Upper lobe of right lung (tissue), 1 donor: ENCODE measurements around the gene ENTPD6. TPM values are rescaled to one million over a fixed set of nuclear protein-coding genes. Genes with fewer than 3 reads are reported as not detected.
A peak's percentile ranks its signal among the peaks of the same experiment; 100 is the strongest.

Experiments used
- ATAC-seq: fragments of 200-7000 bp; cut with Tn5 transposase; one replicate; pipeline ENCODE4 v1.9.1; 2020; ENCODE audit warnings: mild to moderate bottlenecking, moderate library complexity
- DNase-seq: peaks from one replicate; pipeline ENCODE4 v3.0.0-alpha.2; 2020
- H3K27ac ChIP-seq: fragments of 200-600 bp; one replicate; pipeline ENCODE4 v1.8.0; 2022
- H3K27me3 ChIP-seq: fragments of 200-600 bp; one replicate; pipeline ENCODE4 v1.8.0; 2022; ENCODE audit warnings: mild to moderate bottlenecking
- H3K36me3 ChIP-seq: fragments of 200-600 bp; one replicate; pipeline ENCODE4 v1.8.0; 2022
- H3K4me1 ChIP-seq: fragments of 200-600 bp; one replicate; pipeline ENCODE4 v1.8.0; 2022
- H3K4me3 ChIP-seq: fragments of 200-600 bp; one replicate; pipeline ENCODE4 v1.8.0; 2022; ENCODE audit warnings: mild to moderate bottlenecking
- H3K9me3 ChIP-seq: fragments of 200-600 bp; one replicate; pipeline ENCODE4 v1.8.0; 2022
- intact Hi-C: fragments of 100-400 bp; cut with DNase I; formaldehyde crosslinking; loops from one replicate; pipeline ENCODE4 v1.11.0; 2022
- total RNA-seq: library from RNA; stranded (reverse); fragmentation: NEBNext Ultra II Directional; extraction: Animal tissue kit (Norgen Biotek cat#: 25700); gene quantifications from one replicate; pipeline ENCODE4 v1.2.1, GENCODE V29; 2021
- TF ChIP-seq, protein P1 (sequence below): fragments of 200-600 bp; IDR thresholded peaks from one replicate; pipeline ENCODE4 v1.8.0; 2022; ENCODE audit warnings: antibody characterized with exemption
- donor health status: DM: no; HTN: yes; CAD: no; lungs with severe emphysema.

ENTPD6 gene
- total RNA-seq, 1 donor from 2014 or later, result 75.6 TPM

DNA sequence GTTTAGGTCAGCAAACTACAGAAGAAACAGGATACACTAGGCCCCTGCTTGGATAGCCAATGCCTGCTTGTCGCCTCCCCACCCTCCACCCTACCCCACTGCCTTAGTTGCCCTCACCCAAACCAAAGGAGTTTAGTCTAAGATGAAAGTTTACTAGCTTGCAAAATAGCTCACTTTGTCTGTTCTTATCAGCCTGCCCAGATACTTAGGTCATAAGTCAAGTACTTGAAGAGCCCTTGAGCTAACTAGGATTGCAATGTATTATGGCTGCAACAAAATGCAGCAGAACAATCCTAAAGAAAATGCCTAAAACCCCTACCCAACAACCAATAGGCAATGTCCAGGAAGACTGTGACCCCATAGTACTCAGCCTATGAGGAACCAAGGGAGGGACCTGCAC lies 7.3 kb upstream of the ENTPD6 start:
- TF ChIP-seq, protein P1, sequence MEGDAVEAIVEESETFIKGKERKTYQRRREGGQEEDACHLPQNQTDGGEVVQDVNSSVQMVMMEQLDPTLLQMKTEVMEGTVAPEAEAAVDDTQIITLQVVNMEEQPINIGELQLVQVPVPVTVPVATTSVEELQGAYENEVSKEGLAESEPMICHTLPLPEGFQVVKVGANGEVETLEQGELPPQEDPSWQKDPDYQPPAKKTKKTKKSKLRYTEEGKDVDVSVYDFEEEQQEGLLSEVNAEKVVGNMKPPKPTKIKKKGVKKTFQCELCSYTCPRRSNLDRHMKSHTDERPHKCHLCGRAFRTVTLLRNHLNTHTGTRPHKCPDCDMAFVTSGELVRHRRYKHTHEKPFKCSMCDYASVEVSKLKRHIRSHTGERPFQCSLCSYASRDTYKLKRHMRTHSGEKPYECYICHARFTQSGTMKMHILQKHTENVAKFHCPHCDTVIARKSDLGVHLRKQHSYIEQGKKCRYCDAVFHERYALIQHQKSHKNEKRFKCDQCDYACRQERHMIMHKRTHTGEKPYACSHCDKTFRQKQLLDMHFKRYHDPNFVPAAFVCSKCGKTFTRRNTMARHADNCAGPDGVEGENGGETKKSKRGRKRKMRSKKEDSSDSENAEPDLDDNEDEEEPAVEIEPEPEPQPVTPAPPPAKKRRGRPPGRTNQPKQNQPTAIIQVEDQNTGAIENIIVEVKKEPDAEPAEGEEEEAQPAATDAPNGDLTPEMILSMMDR, result no peak
- Histone ChIP-seq H3K4me3 (no peak overlapping the region), H3K9me3 (no peaks in the 10 kb centered on the region), H3K4me1 (peaks cover 7% of the 10 kb centered on the region), H3K27me3 (peaks cover 9% of the 10 kb centered on the region), H3K27ac (no peak overlapping the region), H3K36me3 (no peaks in the 10 kb centered on the region)
- peak; percentile 32 for ATAC-seq
- intact Hi-C loops, result no loop called here
- DNase-seq, result no peak

DNA sequence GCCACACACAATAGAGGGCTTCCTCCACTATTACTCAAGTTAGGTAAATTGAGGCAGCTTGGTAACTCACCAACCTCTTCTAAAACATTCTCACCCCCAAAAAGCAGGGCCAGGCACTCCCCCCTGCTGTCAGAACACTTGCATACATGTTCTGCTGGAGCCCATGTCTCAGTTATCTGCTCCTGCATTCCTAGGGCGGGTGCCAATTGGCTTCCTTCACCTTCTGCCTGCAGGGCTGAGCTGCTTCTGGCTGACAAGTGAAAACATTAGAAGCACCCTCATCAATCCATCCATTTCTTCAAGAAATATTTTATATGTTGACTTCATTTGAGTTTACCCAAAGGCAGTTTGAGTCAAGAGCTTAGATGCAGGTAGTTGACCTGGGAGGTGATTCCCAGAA lies 4.5 kb upstream of the ENTPD6 start:
- H3K36me3 ChIP-seq, result no peaks in the 10 kb centered on the region
- H3K27ac ChIP-seq, result no peak overlapping the region
- TF ChIP-seq, protein P1, result no peak
- ATAC-seq, result no peak
- no peak overlapping the region for H3K4me3 ChIP-seq
- no peaks in the 10 kb centered on the region for H3K9me3 ChIP-seq
- peaks cover 9% of the 10 kb centered on the region for H3K27me3 ChIP-seq
- no peak for DNase-seq
- intact Hi-C loops, result no loop called here
- peaks cover 7% of the 10 kb centered on the region for H3K4me1 ChIP-seq

DNA sequence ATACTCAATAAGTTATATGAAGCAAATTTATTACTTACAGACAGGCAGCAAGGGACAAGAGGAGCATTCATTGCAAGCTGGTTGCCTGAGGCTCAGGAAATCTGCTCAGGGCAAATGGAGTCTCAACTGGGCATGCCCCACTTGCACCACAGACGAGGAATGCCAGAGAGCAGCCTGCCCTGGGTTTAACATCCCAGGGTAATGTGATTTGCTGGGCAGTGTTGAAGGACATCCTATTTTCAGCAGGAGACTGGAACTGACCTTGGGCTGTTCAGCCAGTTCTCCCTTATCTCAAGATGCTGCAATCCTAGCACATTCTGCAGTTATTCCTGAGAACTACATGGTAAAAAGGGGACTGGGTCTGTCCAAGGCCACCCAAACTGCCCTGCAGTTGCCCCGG lies 3.8 kb upstream of the ENTPD6 start:
- Histone ChIP-seq H3K36me3 (no peaks in the 10 kb centered on the region), H3K27me3 (peaks cover 2% of the 10 kb centered on the region), H3K9me3 (no peaks in the 10 kb centered on the region), H3K4me3 (no peak overlapping the region), H3K4me1 (peaks cover 13% of the 10 kb centered on the region), H3K27ac (no peak overlapping the region)
- ATAC-seq (no peak), DNase-seq (no peak)
- TF ChIP-seq, protein P1, result no peak
- intact Hi-C loops, result no loop called here

DNA sequence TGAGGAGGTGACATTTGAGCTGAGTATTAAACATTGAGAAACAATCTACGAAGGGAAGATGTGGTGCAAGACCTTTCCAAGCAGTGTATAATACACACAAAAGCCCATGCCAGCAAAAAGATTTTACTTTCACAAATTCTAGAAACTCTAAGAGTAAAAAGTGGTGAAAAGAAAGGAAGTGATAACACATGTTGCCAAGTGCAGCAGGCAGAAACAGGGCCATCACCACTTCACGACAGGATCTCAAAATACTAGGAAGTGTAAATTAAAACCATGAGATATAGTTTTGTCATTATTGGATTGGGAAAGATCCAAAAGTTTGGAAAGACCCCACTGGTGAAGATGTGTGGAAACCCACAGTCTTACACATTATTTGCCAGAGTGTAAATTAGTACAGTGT lies 1.7 kb upstream of the ENTPD6 start:
- intact Hi-C loops, result no loop called here
- Histone ChIP-seq H3K9me3 (no peaks in the 10 kb centered on the region), H3K27ac (no peak overlapping the region), H3K27me3 (no peaks in the 10 kb centered on the region), H3K36me3 (no peaks in the 10 kb centered on the region), H3K4me1 (peaks cover 11% of the 10 kb centered on the region), H3K4me3 (no peak overlapping the region)
- no peak for DNase-seq
- no peak for ATAC-seq
- TF ChIP-seq, protein P1, result no peak

DNA sequence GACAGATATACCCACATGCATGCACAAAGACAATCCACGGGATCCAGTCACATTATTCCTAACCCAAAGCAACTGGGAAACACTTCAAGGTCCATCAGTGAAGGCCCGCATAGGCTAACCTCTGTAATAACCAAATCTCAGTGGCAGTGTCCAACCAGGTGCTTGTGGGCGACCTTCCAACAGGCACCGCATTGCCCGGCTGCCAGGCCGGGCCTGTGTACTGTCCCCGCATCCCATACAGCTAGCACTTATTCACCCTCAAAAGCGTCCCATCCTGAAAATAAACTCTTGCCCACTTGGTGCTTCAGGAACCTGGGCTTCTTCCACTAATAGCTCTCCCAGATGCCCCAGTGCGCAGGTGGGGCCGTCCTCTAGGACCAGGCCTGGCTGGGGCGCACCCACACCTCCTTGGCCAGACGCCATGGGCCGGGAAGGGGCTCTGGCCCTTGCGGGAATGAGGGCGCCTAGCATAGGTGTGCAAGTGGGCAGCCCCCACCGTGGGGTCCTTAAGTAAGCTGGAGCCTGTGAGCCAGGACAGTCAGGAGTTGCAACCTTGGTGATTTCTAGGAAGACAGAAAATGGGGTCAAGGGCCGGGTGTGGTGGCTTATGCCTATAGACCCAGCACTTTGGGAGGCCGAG lies 1.1 kb upstream of the ENTPD6 start:
- intact Hi-C loops, result no loop called here
- Histone ChIP-seq H3K27me3 (no peaks in the 10 kb centered on the region), H3K4me1 (peaks cover 11% of the 10 kb centered on the region), H3K27ac (no peak overlapping the region), H3K9me3 (no peaks in the 10 kb centered on the region), H3K36me3 (no peaks in the 10 kb centered on the region), H3K4me3 (peak overlapping the region; percentile 92)
- no peak for ATAC-seq
- TF ChIP-seq, protein P1, result no peak
- DNase-seq, result no peak
